SU-DHL-6 (cell line): ENCODE data around the gene IMPDH1.
A peak's percentile ranks its signal among the peaks of the same experiment; 100 is the strongest.

ENCODE experiments used
- H2AFZ ChIP-seq: fragments of 200-600 bp; sonication (generic); 2 replicates; pipeline ENCODE4 v1.6.1; 2014; ENCODE audit warnings: low read depth, mild to moderate bottlenecking, moderate library complexity, mixed read lengths, antibody characterized with exemption, low read length; ENCODE audit not compliant: severe bottlenecking
- H3F3A ChIP-seq: fragments of 200-600 bp; shearing (Covaris generic); 2 replicates; pipeline ENCODE4 v1.6.0; 2016; ENCODE audit warnings: antibody characterized with exemption, mild to moderate bottlenecking; ENCODE audit not compliant: insufficient read depth
- H3K27ac ChIP-seq: fragments of 200-600 bp; sonication (generic); 2 replicates; pipeline ENCODE4 v1.5.1; 2016; ENCODE audit warnings: low read depth, mild to moderate bottlenecking, low read length, moderate library complexity, mixed read lengths
- H3K27me3 ChIP-seq: fragments of 200-600 bp; sonication (generic), shearing (Covaris generic); 2 replicates; pipeline ENCODE4 v1.6.0; 2014; ENCODE audit warnings: mild to moderate bottlenecking, low read length
- H3K36me3 ChIP-seq: fragments of 200-600 bp; sonication (generic); 2 replicates; pipeline ENCODE4 v1.6.1; 2014; ENCODE audit warnings: mild to moderate bottlenecking, low read length, mixed read lengths
- H3K4me2 ChIP-seq: fragments of 300-600, 200-600 bp; shearing (Covaris generic), sonication (generic); 2 replicates; pipeline ENCODE4 v1.6.0; 2014; ENCODE audit warnings: low read length, low read depth, mild to moderate bottlenecking; ENCODE audit not compliant: poor library complexity, severe bottlenecking
- H3K4me3 ChIP-seq: fragments of 200-600 bp; sonication (generic); 2 replicates; pipeline ENCODE4 v1.5.1; 2014; ENCODE audit warnings: antibody characterized with exemption, low read length, mild to moderate bottlenecking, mixed read lengths; ENCODE audit not compliant: insufficient read depth, poor library complexity, severe bottlenecking
- H3K79me2 ChIP-seq: fragments of 200-600 bp; sonication (generic); 2 replicates; pipeline ENCODE4 v1.6.1; 2014; ENCODE audit warnings: mild to moderate bottlenecking, low read length, moderate library complexity; ENCODE audit not compliant: insufficient read depth
- H3K9ac ChIP-seq: fragments of 200-600 bp; sonication (generic); 2 replicates; pipeline ENCODE4 v1.7.0; 2014; ENCODE audit warnings: mild to moderate bottlenecking, low read length
- H3K9me2 ChIP-seq: fragments of 200-600 bp; sonication (generic); replicated peaks from 2 replicates; pipeline ENCODE4 v1.6.1; 2014; ENCODE audit warnings: low read length; ENCODE audit not compliant: insufficient read depth
- H3K9me3 ChIP-seq: fragments of 200-600 bp; sonication (generic); 2 replicates; pipeline ENCODE4 v1.6.1; 2014; ENCODE audit warnings: low read length, mixed read lengths; ENCODE audit not compliant: insufficient read depth
- H4K20me1 ChIP-seq: fragments of 200-600 bp; sonication (generic); 2 replicates; pipeline ENCODE4 v1.6.1; 2014; ENCODE audit warnings: low read depth, mild to moderate bottlenecking, antibody characterized with exemption, low read length, moderate library complexity, mixed read lengths
- EZH2phosphoT487 ChIP-seq: fragments of 200-600 bp; sonication (generic), shearing (Covaris generic); conservative IDR thresholded peaks from 2 replicates; pipeline ENCODE4 v1.6.1; 2018; ENCODE audit warnings: mild to moderate bottlenecking, antibody characterized with exemption, low read length, moderate library complexity, mixed read lengths
- TF ChIP-seq, protein P1 (sequence below): fragments of 200-600 bp; sonication (generic); IDR thresholded peaks from one replicate; pipeline ENCODE4 v1.5.1; 2017; ENCODE audit warnings: antibody characterized with exemption, mild to moderate bottlenecking, low read length, moderate library complexity; ENCODE audit not compliant: insufficient read depth, poor library complexity, severe bottlenecking

Gene IMPDH1

DNA sequence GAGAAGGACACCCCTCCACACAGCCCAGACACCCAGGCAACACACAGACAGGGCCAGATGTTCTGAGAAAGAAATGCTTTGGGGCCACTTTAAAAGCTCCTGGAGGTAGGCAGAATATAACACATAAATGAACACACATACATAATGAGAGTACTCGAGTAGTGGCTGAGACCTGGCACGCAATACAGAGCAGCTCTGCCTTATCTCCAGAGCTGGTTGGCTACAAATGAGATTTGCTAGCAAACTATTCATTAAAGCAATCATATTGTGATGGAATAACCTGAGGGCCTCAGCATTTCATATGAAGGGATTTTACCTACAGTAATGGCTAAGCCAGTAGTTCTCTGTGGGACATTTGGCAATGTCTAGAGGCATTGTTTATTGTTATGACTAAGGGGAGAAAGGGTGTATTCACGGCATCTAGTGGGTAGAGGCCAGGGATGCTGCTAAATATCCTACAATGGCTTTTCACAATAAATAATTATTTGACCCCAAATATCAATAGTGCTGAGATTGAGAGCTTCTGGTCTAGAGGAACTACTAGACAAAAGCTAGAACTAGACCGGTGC is 5.5 kb upstream of the IMPDH1 start:
- no peak overlapping the region for H3K4me2 ChIP-seq
- H3K36me3 ChIP-seq: no peaks in the 10 kb centered on the region
- no peaks in the 10 kb centered on the region for H3K9me2 ChIP-seq
- no peak for TF ChIP-seq EZH2phosphoT487
- TF ChIP-seq, protein P1, sequence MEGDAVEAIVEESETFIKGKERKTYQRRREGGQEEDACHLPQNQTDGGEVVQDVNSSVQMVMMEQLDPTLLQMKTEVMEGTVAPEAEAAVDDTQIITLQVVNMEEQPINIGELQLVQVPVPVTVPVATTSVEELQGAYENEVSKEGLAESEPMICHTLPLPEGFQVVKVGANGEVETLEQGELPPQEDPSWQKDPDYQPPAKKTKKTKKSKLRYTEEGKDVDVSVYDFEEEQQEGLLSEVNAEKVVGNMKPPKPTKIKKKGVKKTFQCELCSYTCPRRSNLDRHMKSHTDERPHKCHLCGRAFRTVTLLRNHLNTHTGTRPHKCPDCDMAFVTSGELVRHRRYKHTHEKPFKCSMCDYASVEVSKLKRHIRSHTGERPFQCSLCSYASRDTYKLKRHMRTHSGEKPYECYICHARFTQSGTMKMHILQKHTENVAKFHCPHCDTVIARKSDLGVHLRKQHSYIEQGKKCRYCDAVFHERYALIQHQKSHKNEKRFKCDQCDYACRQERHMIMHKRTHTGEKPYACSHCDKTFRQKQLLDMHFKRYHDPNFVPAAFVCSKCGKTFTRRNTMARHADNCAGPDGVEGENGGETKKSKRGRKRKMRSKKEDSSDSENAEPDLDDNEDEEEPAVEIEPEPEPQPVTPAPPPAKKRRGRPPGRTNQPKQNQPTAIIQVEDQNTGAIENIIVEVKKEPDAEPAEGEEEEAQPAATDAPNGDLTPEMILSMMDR: no peak
- no peak overlapping the region for H3K9ac ChIP-seq
- no peaks in the 10 kb centered on the region for H3K27me3 ChIP-seq
- no peaks in the 10 kb centered on the region for H3F3A ChIP-seq
- H3K4me3 ChIP-seq: no peak overlapping the region
- no peak overlapping the region for H2AFZ ChIP-seq
- H3K27ac ChIP-seq: no peak overlapping the region
- no peaks in the 10 kb centered on the region for H4K20me1 ChIP-seq
- H3K9me3 ChIP-seq: no peaks in the 10 kb centered on the region
- H3K79me2 ChIP-seq: no peaks in the 10 kb centered on the region

DNA sequence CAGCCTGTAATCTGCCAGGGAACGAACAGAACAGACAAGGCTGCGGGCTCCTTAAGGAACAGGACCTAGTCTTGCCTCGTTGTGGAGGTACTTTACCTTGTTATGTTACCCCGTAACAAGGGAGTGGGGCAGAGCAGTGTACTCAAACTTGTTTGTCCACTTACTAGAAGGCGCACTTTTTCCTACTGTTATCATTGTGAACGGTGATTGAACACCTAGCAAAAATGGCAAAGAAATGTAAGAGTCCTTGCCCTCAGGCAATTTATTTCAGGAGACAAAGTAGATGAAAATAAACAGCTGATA is 620 bp upstream of the IMPDH1 start:
- no peaks in the 10 kb centered on the region for H3K9me3 ChIP-seq
- no peaks in the 10 kb centered on the region for H3K9me2 ChIP-seq
- peaks cover 8% of the 10 kb centered on the region for H3F3A ChIP-seq
- H3K9ac ChIP-seq: peak overlapping the region; percentile 61
- peak overlapping the region; percentile 77 for H3K4me3 ChIP-seq
- peak overlapping the region; percentile 97 for H3K4me2 ChIP-seq
- peak overlapping the region; percentile 97 for H2AFZ ChIP-seq
- no peak for TF ChIP-seq EZH2phosphoT487
- TF ChIP-seq, protein P1: no peak
- peaks cover under 1% of the 10 kb centered on the region; the same call in 1 of the 2 replicates for H3K79me2 ChIP-seq
- H4K20me1 ChIP-seq: no peaks in the 10 kb centered on the region
- no peak overlapping the region for H3K27ac ChIP-seq
- H3K27me3 ChIP-seq: no peaks in the 10 kb centered on the region
- no peaks in the 10 kb centered on the region for H3K36me3 ChIP-seq

DNA sequence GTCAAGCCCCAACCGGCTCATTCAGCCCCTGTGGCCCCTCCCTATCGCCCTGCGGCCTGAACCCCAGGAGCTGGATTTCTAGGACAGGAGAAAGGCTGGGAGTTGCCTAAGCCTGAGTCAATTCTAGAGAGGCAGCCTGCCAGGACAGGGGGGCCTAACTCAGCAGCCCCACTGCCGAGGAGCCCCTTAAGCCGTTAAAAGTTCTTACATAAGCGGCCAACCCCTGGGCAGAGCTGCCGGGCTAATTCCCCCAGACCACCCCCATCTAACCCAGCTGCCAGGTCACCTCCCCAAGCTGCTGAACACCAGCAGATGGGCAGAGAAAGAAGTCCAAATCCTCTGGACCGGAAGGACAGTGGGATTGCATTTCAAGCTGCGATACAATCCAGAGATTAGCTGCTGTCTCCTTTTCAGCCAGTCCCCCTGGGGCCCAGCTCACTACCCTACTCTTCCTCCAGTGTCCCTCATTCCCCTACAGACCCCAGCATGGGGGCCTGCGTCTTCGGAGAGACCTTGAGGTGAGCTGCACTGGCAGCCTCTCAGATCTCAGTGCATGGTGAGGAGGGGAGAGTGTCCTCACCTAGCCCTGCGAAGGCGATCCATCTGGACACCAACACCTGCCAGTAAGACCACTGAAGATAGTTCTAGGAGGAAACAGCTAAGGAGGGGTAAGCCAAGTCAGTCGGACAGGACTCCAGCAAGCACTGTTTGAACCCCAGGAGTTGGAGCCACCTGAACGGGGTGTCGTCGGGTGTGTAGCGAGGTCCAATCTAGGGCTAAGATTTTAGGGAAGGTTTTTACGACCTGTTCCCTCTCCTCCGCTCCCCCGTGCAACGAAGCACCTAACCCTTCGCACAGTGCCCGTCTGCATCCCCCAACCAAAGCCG is 830 bp downstream of the IMPDH1 start:
- H3K36me3 ChIP-seq: no peaks in the 10 kb centered on the region
- H4K20me1 ChIP-seq: no peaks in the 10 kb centered on the region
- peak overlapping the region; percentile 61 for H3K9ac ChIP-seq
- peak overlapping the region; percentile 77 for H3K4me3 ChIP-seq
- TF ChIP-seq EZH2phosphoT487: no peak
- TF ChIP-seq, protein P1: no peak
- H3K27me3 ChIP-seq: no peaks in the 10 kb centered on the region
- H3K9me2 ChIP-seq: no peaks in the 10 kb centered on the region
- H2AFZ ChIP-seq: peak overlapping the region; percentile 97
- H3F3A ChIP-seq: peaks cover 8% of the 10 kb centered on the region
- H3K27ac ChIP-seq: no peak overlapping the region
- no peaks in the 10 kb centered on the region for H3K9me3 ChIP-seq
- peaks cover 13% of the 10 kb centered on the region; the same call in 1 of the 2 replicates for H3K79me2 ChIP-seq
- H3K4me2 ChIP-seq: peak overlapping the region; percentile 97
